Cerebellar cortex (tissue), 1 donor: ENCODE data around the gene ADGRG6.
"Not testable (repeated sequence)": the region's sequence is repeated elsewhere in the genome, so short reads cannot be mapped to it uniquely, and the experiment has no call there.

Experiments used
- DNase-seq: peaks from one replicate; pipeline ENCODE4 v3.0.0-alpha.2; 2015; ENCODE audit warnings: low spot score

ADGRG6 gene

GRCh38 chr6:142412241-142412640, 110.4 kb downstream of the ADGRG6 start:
- DNase-seq: no peak

- no peak for DNase-seq
Measured at GRCh38 chr6:142412658-142413057, 110.9 kb downstream of the ADGRG6 start.

GRCh38 chr6:142413111-142413510, 111.3 kb downstream of the ADGRG6 start:
- DNase-seq: no peak

- no peak for DNase-seq
Measured at GRCh38 chr6:142414462-142415250, 112.8 kb downstream of the ADGRG6 start.

- DNase-seq: no peak
Measured at GRCh38 chr6:142416179-142416578, 114.4 kb downstream of the ADGRG6 start.

GRCh38 chr6:142416686-142417085, 114.9 kb downstream of the ADGRG6 start:
- no peak for DNase-seq

GRCh38 chr6:142417331-142417750, 115.5 kb downstream of the ADGRG6 start:
- no peak for DNase-seq

GRCh38 chr6:142419071-142419470, 117.3 kb downstream of the ADGRG6 start:
- no peak for DNase-seq

- DNase-seq: no peak
Measured at GRCh38 chr6:142420802-142421201, 119.0 kb downstream of the ADGRG6 start.

- DNase-seq: no peak
Measured at GRCh38 chr6:142421285-142422117, 119.7 kb downstream of the ADGRG6 start.

- not testable (repeated sequence) for DNase-seq
Measured at GRCh38 chr6:142426444-142427132, 124.8 kb downstream of the ADGRG6 start.

GRCh38 chr6:142428468-142428867, 126.7 kb downstream of the ADGRG6 start:
- not testable (repeated sequence) for DNase-seq

- no peak for DNase-seq
Measured at GRCh38 chr6:142429195-142429594, 127.4 kb downstream of the ADGRG6 start.

GRCh38 chr6:142433419-142433818, 131.6 kb downstream of the ADGRG6 start:
- DNase-seq: no peak

GRCh38 chr6:142438898-142439297, 137.1 kb downstream of the ADGRG6 start:
- DNase-seq: no peak

- no peak for DNase-seq
Measured at GRCh38 chr6:142440600-142441293, 138.9 kb downstream of the ADGRG6 start.

- DNase-seq: no peak
Measured at GRCh38 chr6:142441716-142442115, 139.9 kb downstream of the ADGRG6 start.

GRCh38 chr6:142443102-142443501, 141.3 kb downstream of the ADGRG6 start:
- no peak for DNase-seq

GRCh38 chr6:142443532-142443931, 141.7 kb downstream of the ADGRG6 start:
- DNase-seq: no peak

GRCh38 chr6:142444376-142444775, 142.6 kb downstream of the ADGRG6 start:
- DNase-seq: no peak

- DNase-seq: no peak
Measured at GRCh38 chr6:142444881-142445301, 143.1 kb downstream of the ADGRG6 start.

GRCh38 chr6:142446168-142446567, 144.4 kb downstream of the ADGRG6 start:
- no peak for DNase-seq
